Suprapubic skin (tissue), 3 donors: ENCODE measurements around the gene TMEM62.

Source experiments
- CTCF ChIP-seq, 2 donors: fragments of 200-600 bp in 1 of 2; fragments of 450-650 bp in 1 of 2; sonication (generic) in 1 of 2; IDR thresholded peaks; one replicate each; pipeline ENCODE4 v1.5.1; 2016 to 2019; ENCODE audit warnings: antibody characterized with exemption in 2 of 2, mild to moderate bottlenecking in 1 of 2, moderate library complexity in 1 of 2
- EP300 ChIP-seq: sonication (generic); formaldehyde crosslinking; IDR thresholded peaks from one replicate; pipeline ENCODE4 v1.6.1; 2017; ENCODE audit warnings: antibody characterized with exemption

DNA sequence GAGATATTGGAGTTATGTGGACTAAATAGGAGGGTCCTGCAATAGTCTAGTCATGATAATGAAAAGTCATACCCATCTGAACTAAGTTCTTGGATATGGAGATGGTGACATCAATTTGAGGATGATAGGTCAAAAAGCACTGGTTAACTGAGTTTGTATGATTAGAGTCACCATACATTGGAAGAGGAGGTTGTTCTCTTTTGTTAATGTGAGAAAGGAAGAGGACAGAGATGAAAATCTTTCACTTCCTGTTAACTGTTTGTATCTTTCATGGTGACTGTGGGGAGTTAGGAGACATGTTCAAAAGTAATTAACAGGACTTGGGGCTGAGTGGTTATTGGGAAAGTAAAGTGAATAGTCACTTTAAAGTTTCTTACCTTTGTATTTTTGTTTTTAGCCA lies 11.1 kb downstream of the TMEM62 start:
- TF ChIP-seq CTCF (IDR thresholded peaks at IDR 0.05) (no peak), EP300 (no peak)
